GM19023 (cell line): Measurements from ENCODE around the gene MBOAT2.

Experiments used
- ATAC-seq: cut with Tn5 transposase; IDR thresholded peaks from one replicate; pipeline ENCODE4 v1.9.1; 2021; ENCODE audit warnings: mild to moderate bottlenecking, moderate library complexity; ENCODE audit not compliant: unreplicated experiment

MBOAT2 gene

DNA sequence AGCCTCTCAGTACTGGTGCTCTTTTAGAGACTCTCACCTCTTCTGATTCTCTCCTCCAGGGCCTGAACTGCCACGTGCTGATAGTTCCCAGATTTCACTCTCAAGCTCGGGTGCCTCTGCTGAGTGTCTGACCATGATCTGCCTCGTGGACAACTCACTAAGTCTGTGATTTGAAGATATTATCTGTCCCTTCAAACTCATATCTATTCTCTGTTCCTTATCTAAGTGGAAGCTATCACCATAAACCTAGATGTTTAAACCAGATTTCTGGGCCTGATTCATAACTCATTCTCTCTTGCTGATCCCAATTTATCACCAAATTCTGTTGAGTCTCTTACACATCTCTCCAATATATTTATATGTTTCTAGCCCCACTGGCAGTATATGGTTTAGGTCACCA, 136.1 kb downstream of the MBOAT2 start:
- no peak for ATAC-seq

GRCh38 chr2:8863331-8863953, 140.0 kb downstream of the MBOAT2 start:
- no peak for ATAC-seq

DNA sequence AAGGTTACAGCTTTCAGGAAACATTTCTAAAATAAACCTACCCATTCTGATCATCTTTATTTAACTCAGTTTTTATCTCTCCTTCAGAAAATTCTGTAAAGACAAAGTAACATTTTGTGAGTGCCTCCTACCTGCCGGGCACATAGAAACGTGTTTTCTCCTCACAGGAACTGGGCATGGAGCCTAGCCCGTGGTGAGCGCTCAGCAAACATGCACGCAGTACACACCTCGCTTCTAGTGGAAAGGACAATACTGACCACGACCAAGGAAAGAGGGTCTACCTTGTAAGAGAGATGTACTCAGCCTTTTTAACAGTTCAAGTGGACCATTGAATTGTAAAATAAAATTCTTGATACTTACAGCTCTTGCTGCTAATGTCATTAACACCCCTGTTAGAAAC, 141.3 kb downstream of the MBOAT2 start:
- no peak for ATAC-seq

DNA sequence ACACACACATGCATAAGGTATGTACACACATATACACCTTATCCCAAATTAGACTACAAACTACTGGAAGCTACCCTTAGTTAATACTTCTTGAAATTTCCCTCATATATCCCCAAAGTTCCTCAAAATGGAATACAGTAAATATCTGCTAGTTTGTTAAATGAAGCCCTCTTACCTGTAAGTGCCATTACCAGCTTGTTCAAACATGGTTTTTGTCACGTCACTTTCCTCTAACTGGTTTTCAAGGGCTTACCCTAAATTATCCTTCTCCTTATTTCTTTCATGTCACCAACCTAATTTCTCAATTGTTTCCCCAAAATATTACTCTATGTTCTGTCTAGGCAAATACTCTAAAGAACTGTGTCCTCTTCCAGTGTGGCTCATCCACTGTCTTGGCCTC, 141.7 kb downstream of the MBOAT2 start:
- ATAC-seq: no peak

- no peak for ATAC-seq
Measured at GRCh38 chr2:8860239-8860638, 143.2 kb downstream of the MBOAT2 start.

GRCh38 chr2:8858910-8859309, 144.6 kb downstream of the MBOAT2 start:
- no peak for ATAC-seq

GRCh38 chr2:8858264-8858663, 145.2 kb downstream of the MBOAT2 start:
- ATAC-seq: no peak

DNA sequence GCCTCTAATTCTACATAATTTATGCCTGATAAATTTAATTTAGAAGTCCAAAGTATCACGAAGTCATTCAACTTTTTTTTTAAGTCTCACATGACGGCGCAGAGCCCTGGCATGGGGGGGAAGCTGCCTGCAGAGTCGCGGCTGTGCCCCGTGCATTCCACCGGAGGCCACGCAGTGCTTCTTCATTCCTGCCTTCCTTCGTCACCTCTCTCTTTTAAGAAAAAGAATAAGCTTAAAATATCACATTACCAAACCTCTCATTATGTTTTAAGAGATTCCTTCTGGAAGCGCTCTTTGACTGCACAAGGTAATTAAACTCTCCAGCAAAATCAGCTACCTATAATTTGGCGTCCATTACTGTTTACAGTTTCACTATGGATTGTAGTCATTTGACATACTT, 145.8 kb downstream of the MBOAT2 start:
- ATAC-seq: no peak

DNA sequence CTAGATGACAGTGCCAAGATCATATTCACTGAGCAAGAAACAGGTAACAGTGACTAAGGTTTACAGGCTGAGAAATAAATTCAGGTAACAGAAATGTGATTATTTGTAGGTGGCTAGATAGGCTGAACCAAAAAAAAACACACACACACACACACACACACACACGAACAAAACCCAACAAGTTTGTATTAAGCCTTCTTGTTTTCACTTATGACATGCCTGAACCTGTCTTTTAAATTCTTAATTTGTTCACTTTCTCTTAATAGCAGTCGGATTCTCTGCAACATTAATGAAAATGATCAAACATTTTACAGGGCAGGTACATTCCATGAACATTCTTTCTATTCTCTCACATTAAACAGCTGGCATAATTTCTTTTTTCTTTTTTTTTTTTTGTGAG, 147.3 kb downstream of the MBOAT2 start:
- ATAC-seq: no peak

GRCh38 chr2:8855010-8855409, 148.5 kb downstream of the MBOAT2 start:
- ATAC-seq: no peak

DNA sequence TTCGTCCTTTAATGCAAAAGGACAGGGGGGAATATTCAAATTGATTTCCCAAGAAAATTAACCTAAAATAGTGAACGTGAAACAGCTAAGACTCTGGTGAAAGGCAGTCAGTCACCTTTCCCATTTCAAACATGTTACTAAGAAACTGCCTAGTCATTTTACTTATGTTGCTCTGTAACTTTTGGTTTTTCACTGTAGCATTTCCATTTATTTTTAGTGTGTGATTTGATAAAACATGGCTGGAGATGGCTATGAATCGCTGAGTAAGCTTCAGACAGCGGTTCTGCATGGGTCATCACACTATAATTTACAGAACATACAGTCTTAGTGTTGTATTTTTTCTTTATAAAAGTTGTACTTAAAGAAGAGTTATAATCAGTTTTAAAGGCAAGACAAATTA, 150.1 kb downstream of the MBOAT2 start:
- ATAC-seq: no peak

DNA sequence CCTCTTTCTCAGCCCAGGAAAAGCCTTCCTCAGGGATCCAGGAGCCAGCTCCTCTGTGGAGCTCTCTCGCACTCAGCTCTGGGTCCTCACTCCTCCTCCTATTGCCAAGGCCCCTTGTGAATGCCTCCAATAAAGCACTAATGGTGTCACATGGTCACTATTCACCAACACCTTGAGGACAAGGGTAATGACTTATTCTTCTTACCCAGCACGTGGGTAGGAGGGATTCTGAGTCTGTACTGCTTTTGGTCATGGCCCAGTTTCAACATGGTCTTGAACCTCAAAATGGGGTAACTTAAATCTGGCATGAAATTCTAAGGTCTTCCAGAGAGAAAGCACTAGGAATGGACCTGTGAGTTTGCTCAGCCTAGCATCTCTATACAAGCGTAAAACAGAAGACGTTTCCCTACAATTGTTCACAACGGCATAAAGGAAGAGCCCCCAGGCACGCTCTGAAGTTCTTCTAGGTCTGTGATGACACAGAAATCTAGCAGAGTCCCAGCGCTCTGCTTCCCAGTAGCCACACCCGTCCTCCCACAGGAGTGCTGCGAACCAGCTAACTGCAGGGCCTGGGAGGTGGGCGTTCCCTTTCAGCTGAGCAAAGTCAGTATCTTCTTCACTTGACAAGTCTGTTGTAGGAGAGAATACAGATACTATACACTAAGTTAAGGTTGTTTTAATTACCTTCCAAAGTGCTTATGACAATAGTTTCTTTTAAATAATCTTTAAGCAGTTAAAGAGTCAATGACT, 151.5 kb downstream of the MBOAT2 start:
- ATAC-seq: no peak

- no peak for ATAC-seq
Measured at GRCh38 chr2:8850845-8851487, 152.5 kb downstream of the MBOAT2 start.

GRCh38 chr2:8849327-8849726, 154.2 kb downstream of the MBOAT2 start:
- no peak for ATAC-seq

DNA sequence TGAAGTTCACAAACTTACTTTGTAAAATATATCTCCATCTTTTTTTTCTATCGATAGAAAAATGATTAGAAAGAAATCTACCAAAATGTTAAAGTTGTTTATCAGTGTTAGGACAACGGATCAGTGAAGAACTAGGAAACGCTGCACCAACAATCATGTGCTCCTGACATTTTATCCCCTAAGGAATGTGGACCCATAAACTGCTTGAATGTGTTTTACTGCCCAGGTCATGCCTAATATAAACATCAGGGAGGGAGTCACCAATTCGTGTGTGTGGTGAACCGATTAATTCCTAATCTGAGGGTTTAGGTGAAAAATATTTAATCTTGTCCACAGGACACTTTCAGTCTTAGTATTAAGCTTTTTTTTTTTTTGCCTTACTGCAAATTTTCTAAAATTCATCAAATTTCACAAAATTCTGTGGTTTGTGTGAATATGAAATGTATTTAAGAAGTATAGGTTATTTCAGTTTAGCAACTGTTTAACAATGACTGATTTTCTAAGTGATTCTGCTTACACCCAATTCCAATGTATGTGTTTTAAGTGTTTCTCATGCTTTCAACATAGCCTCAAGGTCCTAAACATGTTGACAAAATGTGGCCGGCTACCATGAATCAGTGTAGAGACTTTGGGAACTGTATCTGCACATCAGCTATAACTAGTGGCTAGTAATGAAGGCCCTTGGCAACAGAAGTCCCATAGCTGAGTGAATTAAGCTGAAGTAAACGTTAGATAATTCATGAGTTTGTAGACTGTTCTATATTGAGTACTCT, 155.0 kb downstream of the MBOAT2 start:
- no peak for ATAC-seq

DNA sequence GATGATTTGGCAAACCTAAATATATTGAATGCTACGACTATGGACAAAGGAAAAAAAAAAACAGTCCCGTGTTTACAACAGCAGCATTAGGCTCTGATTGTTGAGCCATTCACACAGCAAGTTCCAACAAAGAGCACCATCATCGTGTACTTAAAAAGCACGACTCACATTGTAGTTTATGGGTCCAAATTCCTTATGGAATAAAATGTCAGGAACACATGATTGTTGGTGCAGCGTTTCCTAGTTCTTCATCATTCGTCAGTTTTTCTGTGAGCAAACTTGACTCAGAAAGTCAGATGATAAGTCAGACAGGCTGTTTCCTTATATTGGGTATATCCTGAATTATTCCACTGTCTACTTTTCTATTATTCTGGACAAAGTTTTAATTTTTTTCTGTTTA, 156.1 kb downstream of the MBOAT2 start:
- ATAC-seq: no peak

DNA sequence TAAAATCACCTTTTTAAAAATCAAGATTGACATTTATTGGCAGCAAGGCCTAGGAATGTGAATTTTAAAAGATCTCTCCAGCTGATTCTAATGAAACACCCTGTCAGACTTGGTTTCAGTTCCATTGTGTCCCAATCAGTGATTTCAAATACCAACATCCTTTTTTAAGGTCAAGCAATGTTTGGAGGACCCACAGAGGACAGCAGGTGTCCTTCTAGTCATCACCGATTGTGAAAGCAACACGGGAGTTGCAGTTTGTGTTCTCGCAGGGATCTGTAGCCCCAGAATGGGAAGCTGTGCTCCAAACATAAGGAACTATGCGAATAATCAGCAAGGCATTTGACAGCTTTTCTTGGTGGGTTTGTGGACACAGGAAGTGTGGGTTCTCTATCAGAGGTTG, 161.6 kb downstream of the MBOAT2 start:
- no peak for ATAC-seq

- ATAC-seq: no peak
Measured at GRCh38 chr2:8840475-8841091, 162.9 kb downstream of the MBOAT2 start.

GRCh38 chr2:8839189-8839965, 164.1 kb downstream of the MBOAT2 start:
- ATAC-seq: no peak

- ATAC-seq: no peak
Measured at GRCh38 chr2:8837795-8838140, 165.7 kb downstream of the MBOAT2 start.
